ENCODE results near the gene RNF207. TPM values are rescaled to one million over a fixed set of nuclear protein-coding genes. Genes with fewer than 3 reads are reported as not detected.

RNF207 gene
- total RNA-seq, 8 experiments from 2014 or later = 1.8 to 149 (median 7.3) TPM

- peaks cover 21% of the 10 kb centered on the region in 2 donors for H3K4me1 ChIP-seq (replicated peaks in 1 of 2)
- WGBS, 10 experiments = 10 to 51% (median 16%) methylated on average over 2 to 19 of the region's 20 CpGs; no CpG with 5 or more reads in 2 of the 10 experiments
- in situ Hi-C loops (cut with MboI; ENCODE audit: low pct_unique_long_range_greater_than_20kb in 2 of 9, low sequenced_read_pairs in 9 of 9, unreplicated experiment in 9 of 9) = loop anchor here in 4 of 9 experiments (25.0 kb wide), 4 partner anchors 103 to 253 kb away; partner anchors contain the start of gene PLEKHG5 (in 1 of the 4)
- peak in 3 of 8 experiments; percentile 1 to 42 (median 14) for ATAC-seq (replicated peaks in 6 of 8)
- peak overlapping the region; percentile 71 to 94 (median 81) for H3K4me3 ChIP-seq
- H3K27ac ChIP-seq = no peak overlapping the region
These were observed 28.8 kb downstream of the RNF207 start for GRCh38 chr1:6234502-6235295.

GRCh38 chr1:6235296-6235677 is 29.4 kb downstream of the RNF207 start:
- H3K27ac ChIP-seq = peak overlapping the region; percentile 73 to 85
- 0 to 2% (median 1%) methylated on average over 1 to 15 of the region's 30 CpGs; no CpG with 5 or more reads in 4 of the 10 experiments for WGBS, 10 experiments
- peaks cover 27% of the 10 kb centered on the region in 2 donors for H3K4me1 ChIP-seq (replicated peaks in 1 of 2)
- H3K4me3 ChIP-seq = peak overlapping the region; percentile 71 to 94 (median 81)
- in situ Hi-C loops (cut with MboI; ENCODE audit: low pct_unique_long_range_greater_than_20kb in 2 of 9, low sequenced_read_pairs in 9 of 9, unreplicated experiment in 9 of 9) = loop anchor here in 4 of 9 experiments (25.0 kb wide), 4 partner anchors 102 to 252 kb away; partner anchors contain the start of gene PLEKHG5 (in 1 of the 4)
- ATAC-seq (replicated peaks in 6 of 8) = peak in 3 of 8 experiments; percentile 5 to 7 (median 5)

- no peak for ATAC-seq (replicated peaks in 6 of 8)
- in situ Hi-C loops (cut with MboI; ENCODE audit: low pct_unique_long_range_greater_than_20kb in 2 of 9, low sequenced_read_pairs in 9 of 9, unreplicated experiment in 9 of 9) = loop anchor here in 4 of 9 experiments (25.0 kb wide), 4 partner anchors 100 to 250 kb away; partner anchors contain the start of gene PLEKHG5 (in 1 of the 4)
- WGBS, 10 experiments = 83 to 100% (median 96%) methylated on average over 2 to 4 of the region's 4 CpGs; no CpG with 5 or more reads in 1 of the 10 experiments
- Histone ChIP-seq H3K27ac (no peak overlapping the region), H3K4me3 (no peak overlapping the region), H3K4me1 (replicated peaks in 1 of 2) (peaks cover 45% of the 10 kb centered on the region in 2 donors)
These were observed 31.2 kb downstream of the RNF207 start for GRCh38 chr1:6237093-6237492.

GRCh38 chr1:6239213-6239752 is 33.4 kb downstream of the RNF207 start:
- Histone ChIP-seq H3K4me3 (no peak overlapping the region), H3K4me1 (replicated peaks in 1 of 2) (peaks cover 58 to 59% of the 10 kb centered on the region in 2 donors), H3K27ac (peak overlapping the region; percentile 45 to 46)
- no peak for ATAC-seq (replicated peaks in 6 of 8)
- 7 to 82% (median 13%) methylated on average over 2 to 7 of the region's 7 CpGs; no CpG with 5 or more reads in 1 of the 10 experiments for WGBS, 10 experiments
- in situ Hi-C loops (cut with MboI; ENCODE audit: low pct_unique_long_range_greater_than_20kb in 2 of 9, low sequenced_read_pairs in 9 of 9, unreplicated experiment in 9 of 9) = loop anchor here in 4 of 9 experiments (25.0 kb wide), 4 partner anchors 98 to 248 kb away; partner anchors contain the start of gene PLEKHG5 (in 1 of the 4)

GRCh38 chr1:6239950-6240768 is 34.2 kb downstream of the RNF207 start:
- 0 to 70% (median 16%) methylated on average over 2 to 16 of the region's 17 CpGs for WGBS, 10 experiments
- H3K27ac ChIP-seq = peak overlapping the region; percentile 1 to 46
- H3K4me1 ChIP-seq (replicated peaks in 1 of 2) = peaks cover 55 to 58% of the 10 kb centered on the region in 2 donors
- ATAC-seq (replicated peaks in 6 of 8) = peak in 5 of 8 experiments; percentile 19 to 50 (median 25)
- H3K4me3 ChIP-seq = no peak overlapping the region
- in situ Hi-C loops (cut with MboI; ENCODE audit: low pct_unique_long_range_greater_than_20kb in 2 of 9, low sequenced_read_pairs in 9 of 9, unreplicated experiment in 9 of 9) = loop anchor here in 5 of 9 experiments (10.0 to 25.0 kb wide), 5 partner anchors 97 to 247 kb away; partner anchors contain the start of gene PLEKHG5 (in 1 of the 5)

- Histone ChIP-seq H3K27ac (no peak overlapping the region), H3K4me3 (peak overlapping the region in 1 of 5 donors; percentile 11), H3K4me1 (replicated peaks in 1 of 2) (peaks cover 55 to 61% of the 10 kb centered on the region in 2 donors)
- in situ Hi-C loops (cut with MboI; ENCODE audit: low pct_unique_long_range_greater_than_20kb in 2 of 9, low sequenced_read_pairs in 9 of 9, unreplicated experiment in 9 of 9) = loop anchor here in 5 of 9 experiments (10.0 to 25.0 kb wide), 5 partner anchors 96 to 246 kb away; partner anchors contain the start of gene PLEKHG5 (in 1 of the 5)
- no peak for ATAC-seq (replicated peaks in 6 of 8)
- 20 to 75% (median 30%) methylated on average over 1 to 10 of the region's 33 CpGs; no CpG with 5 or more reads in 4 of the 10 experiments for WGBS, 10 experiments
These were observed 35.4 kb downstream of the RNF207 start for GRCh38 chr1:6241107-6241886.

- WGBS, 10 experiments = 0% methylated on average over 5 of the region's 99 CpGs; no CpG with 5 or more reads in 9 of the 10 experiments
- ATAC-seq (replicated peaks in 6 of 8) = peak in 4 of 8 experiments; percentile 1 to 8 (median 4)
- peaks cover 61 to 62% of the 10 kb centered on the region in 2 donors for H3K4me1 ChIP-seq (replicated peaks in 1 of 2)
- peak overlapping the region in 2 of 5 donors; percentile 10 to 11 for H3K4me3 ChIP-seq
- in situ Hi-C loops (cut with MboI; ENCODE audit: low pct_unique_long_range_greater_than_20kb in 2 of 9, low sequenced_read_pairs in 9 of 9, unreplicated experiment in 9 of 9) = loop anchor here in 5 of 9 experiments (10.0 to 25.0 kb wide), 5 partner anchors 95 to 245 kb away; partner anchors contain the start of gene PLEKHG5 (in 1 of the 5)
- no peak overlapping the region for H3K27ac ChIP-seq
These were observed 36.2 kb downstream of the RNF207 start for GRCh38 chr1:6241887-6242740.

GRCh38 chr1:6243053-6243834 is 37.3 kb downstream of the RNF207 start:
- no peak for ATAC-seq (replicated peaks in 6 of 8)
- peaks cover 61 to 64% of the 10 kb centered on the region in 2 donors for H3K4me1 ChIP-seq (replicated peaks in 1 of 2)
- H3K27ac ChIP-seq = no peak overlapping the region
- no peak overlapping the region for H3K4me3 ChIP-seq
- in situ Hi-C loops (cut with MboI; ENCODE audit: low pct_unique_long_range_greater_than_20kb in 2 of 9, low sequenced_read_pairs in 9 of 9, unreplicated experiment in 9 of 9) = loop anchor here in 5 of 9 experiments (10.0 to 25.0 kb wide), 5 partner anchors 94 to 244 kb away; partner anchors contain the start of gene PLEKHG5 (in 1 of the 5)
- 15 to 100% (median 60%) methylated on average over 1 to 13 of the region's 20 CpGs; no CpG with 5 or more reads in 3 of the 10 experiments for WGBS, 10 experiments

- H3K4me3 ChIP-seq = peak within 1 kb of the TSS in 4 of 5 donors; percentile 32 to 46 (median 42)
- H3K27ac ChIP-seq = peak within 1 kb of the TSS in 1 of 2 donors; percentile 75
- in situ Hi-C loops (cut with MboI; ENCODE audit: low pct_unique_long_range_greater_than_20kb in 2 of 9, low sequenced_read_pairs in 9 of 9, unreplicated experiment in 9 of 9) = loop anchor here in 5 of 9 experiments (10.0 to 25.0 kb wide), 5 partner anchors 93 to 243 kb away; partner anchors contain the start of gene PLEKHG5 (in 1 of the 5)
- H3K4me1 ChIP-seq (replicated peaks in 1 of 2) = peaks cover 56 to 60% of the 10 kb centered on the region in 2 donors
- WGBS, 10 experiments = 0% methylated on average over 1 of the region's 16 CpGs; no CpG with 5 or more reads in 9 of the 10 experiments
- ATAC-seq (replicated peaks in 6 of 8) = no peak
These were observed 38.1 kb downstream of the RNF207 start, which contains the start of gene HES3 for GRCh38 chr1:6243993-6244392. Gene HES3, plus strand, starts transcription at chr1:6244179. Its CDS starts 187 bp downstream, at chr1:6244366.

All from motor neuron (in vitro differentiated cells).